Stimulated activated CD8-positive, alpha-beta memory T cell treated with anti-CD3 and anti-CD28 coated beads, Interleukin-15, amount 100 ng/mL, for 4 hours (primary cell): ENCODE measurements around the gene ERC2.

Source experiments
- DNase-seq, 2 donors: peaks; one replicate each; pipeline ENCODE4 v3.0.0-alpha.2; 2020; ENCODE audit warnings: low read depth in 2 of 2

ERC2 gene

GRCh38 chr3:55989366-55989765 lies 478.9 kb downstream of the ERC2 start:
- no peak for DNase-seq

- DNase-seq: no peak
Observed at GRCh38 chr3:55988905-55989304, 479.4 kb downstream of the ERC2 start.

- no peak for DNase-seq
Observed at GRCh38 chr3:55984626-55985025, 483.6 kb downstream of the ERC2 start.

GRCh38 chr3:55978953-55979352 lies 489.3 kb downstream of the ERC2 start:
- no peak for DNase-seq

GRCh38 chr3:55974421-55975165 lies 493.7 kb downstream of the ERC2 start:
- no peak for DNase-seq

- DNase-seq: no peak
Observed at GRCh38 chr3:55969634-55970033, 498.6 kb downstream of the ERC2 start.

GRCh38 chr3:55968331-55968730 lies 499.9 kb downstream of the ERC2 start:
- no peak for DNase-seq

GRCh38 chr3:55966566-55966965 lies 501.7 kb downstream of the ERC2 start:
- DNase-seq: no peak

GRCh38 chr3:55965776-55966175 lies 502.5 kb downstream of the ERC2 start:
- no peak for DNase-seq

- DNase-seq: no peak
Observed at GRCh38 chr3:55964491-55964985, 503.7 kb downstream of the ERC2 start.

GRCh38 chr3:55963601-55964000 lies 504.7 kb downstream of the ERC2 start:
- DNase-seq: no peak

GRCh38 chr3:55959471-55960080 lies 508.7 kb downstream of the ERC2 start:
- DNase-seq: no peak

GRCh38 chr3:55958605-55959004 lies 509.7 kb downstream of the ERC2 start:
- DNase-seq: no peak

- no peak for DNase-seq
Observed at GRCh38 chr3:55955891-55956477, 512.3 kb downstream of the ERC2 start.

- DNase-seq: no peak
Observed at GRCh38 chr3:55951388-55951787, 516.9 kb downstream of the ERC2 start.

- no peak for DNase-seq
Observed at GRCh38 chr3:55947406-55947805, 520.9 kb downstream of the ERC2 start.

- DNase-seq: no peak
Observed at GRCh38 chr3:55946574-55947160, 521.6 kb downstream of the ERC2 start.

GRCh38 chr3:55942868-55943267 lies 525.4 kb downstream of the ERC2 start:
- DNase-seq: no peak

- DNase-seq: no peak
Observed at GRCh38 chr3:55939287-55939686, 529.0 kb downstream of the ERC2 start.

GRCh38 chr3:55937301-55937700 lies 531.0 kb downstream of the ERC2 start:
- no peak for DNase-seq

GRCh38 chr3:55936549-55937052 lies 531.7 kb downstream of the ERC2 start:
- no peak for DNase-seq

GRCh38 chr3:55935241-55935640 lies 533.0 kb downstream of the ERC2 start:
- DNase-seq: no peak
